ENCODE data around the gene CHST7.

- TF ChIP-seq CTCF (IDR thresholded peaks at IDR 0.05): no peak
- no peak for TF ChIP-seq POLR2A (IDR thresholded peaks at IDR 0.05)
Measured at GRCh38 chrX:46645614-46646013, 72.0 kb downstream of the CHST7 start.
